GM18909 (cell line): ENCODE measurements around the gene ADARB1.
"Not testable (repeated sequence)": the region's sequence is repeated elsewhere in the genome, so short reads cannot be mapped to it uniquely, and the experiment has no call there.

Experiments used
- ATAC-seq: cut with Tn5 transposase; IDR thresholded peaks from one replicate; pipeline ENCODE4 v1.9.1; 2021; ENCODE audit warnings: mild to moderate bottlenecking; ENCODE audit not compliant: unreplicated experiment, poor library complexity

Gene ADARB1

DNA sequence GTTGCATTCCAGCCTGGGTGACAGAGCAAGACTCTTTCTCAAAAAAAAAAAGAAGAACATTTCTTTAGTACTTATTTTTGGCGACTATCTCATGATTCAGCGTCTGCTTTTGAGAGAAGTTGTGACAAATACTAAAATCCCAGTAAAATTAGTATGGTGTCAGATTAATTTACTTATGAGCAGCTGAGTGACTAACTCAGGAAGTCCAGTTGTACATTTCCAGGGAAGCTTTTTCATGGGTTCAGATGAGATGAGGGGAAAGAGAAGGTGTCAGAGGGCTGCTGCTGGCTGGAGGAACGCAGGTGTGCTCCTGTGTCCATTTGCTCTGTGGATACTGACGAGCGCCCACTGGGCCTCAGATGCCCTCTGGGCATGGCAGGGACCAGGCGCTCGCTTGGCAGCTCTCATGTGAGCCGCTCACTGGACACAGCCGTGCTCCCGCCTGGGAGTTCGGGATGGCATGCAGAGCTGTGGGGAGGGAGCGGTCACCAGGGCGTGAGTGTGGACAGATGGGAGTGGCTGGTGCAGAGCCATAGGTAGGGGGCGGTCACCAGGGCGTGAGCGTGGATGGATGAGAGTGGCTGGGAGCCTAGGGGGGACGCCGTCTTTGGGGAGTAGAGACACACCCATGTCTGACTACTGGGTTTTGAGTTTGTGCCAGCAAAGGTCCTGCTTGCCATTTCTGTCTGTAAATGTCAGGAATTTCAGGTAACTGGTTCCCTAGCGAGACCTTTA is 55.0 kb downstream of the ADARB1 start:
- no peak for ATAC-seq

GRCh38 chr21:45130324-45130774 is 56.0 kb downstream of the ADARB1 start:
- ATAC-seq = no peak

DNA sequence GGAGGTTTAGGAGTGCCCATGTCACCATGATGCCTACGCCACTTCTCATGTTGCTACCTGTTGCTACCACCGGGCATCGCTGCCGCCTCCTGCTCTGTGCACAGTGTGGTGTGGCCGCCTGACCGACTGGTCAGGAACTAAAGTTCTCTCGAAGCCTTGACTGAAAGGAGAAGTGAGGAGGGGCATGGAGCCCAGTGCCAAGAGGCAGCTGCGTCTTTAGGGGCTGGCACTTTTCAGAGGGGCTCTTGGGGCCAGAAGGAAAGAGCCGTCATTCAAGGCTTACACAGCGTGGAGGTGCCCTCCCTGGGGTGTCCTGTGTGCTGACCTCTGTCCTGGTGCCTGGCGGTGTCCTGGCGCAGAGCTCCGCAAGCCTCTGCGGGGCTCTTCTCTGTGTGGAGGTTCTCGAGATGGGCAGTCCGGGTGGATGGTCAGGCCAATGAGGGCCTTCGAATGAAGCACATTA is 57.2 kb downstream of the ADARB1 start:
- ATAC-seq = no peak

- no peak for ATAC-seq
Measured at GRCh38 chr21:45132841-45133573, 58.6 kb downstream of the ADARB1 start.

- ATAC-seq = not testable (repeated sequence)
Measured at GRCh38 chr21:45133574-45134278, 59.3 kb downstream of the ADARB1 start.

GRCh38 chr21:45134279-45135076 is 60.1 kb downstream of the ADARB1 start:
- no peak for ATAC-seq

GRCh38 chr21:45135122-45135521 is 60.7 kb downstream of the ADARB1 start:
- ATAC-seq = no peak

GRCh38 chr21:45135868-45136267 is 61.5 kb downstream of the ADARB1 start:
- no peak for ATAC-seq

DNA sequence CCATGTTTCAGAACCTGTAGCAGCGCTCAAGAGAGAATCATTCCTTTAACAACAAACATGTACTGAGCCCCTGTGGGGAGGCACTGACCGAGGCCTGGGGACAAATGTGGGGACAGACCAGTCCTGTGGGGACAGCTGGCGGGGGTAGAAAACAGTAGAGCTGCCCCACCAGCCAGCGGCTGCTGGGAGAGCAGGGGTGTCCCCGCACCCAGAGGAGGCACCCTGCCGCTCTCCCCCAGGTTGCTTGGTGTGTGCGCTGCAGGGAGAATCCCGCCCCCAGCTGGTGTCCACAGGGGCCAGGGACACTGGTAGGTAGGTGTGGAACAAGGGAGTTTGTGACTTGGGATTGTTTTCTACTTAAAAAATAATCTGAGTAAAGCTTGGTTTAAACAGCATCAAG is 62.1 kb downstream of the ADARB1 start:
- ATAC-seq = no peak

- no peak for ATAC-seq
Measured at GRCh38 chr21:45136927-45137611, 62.7 kb downstream of the ADARB1 start.

DNA sequence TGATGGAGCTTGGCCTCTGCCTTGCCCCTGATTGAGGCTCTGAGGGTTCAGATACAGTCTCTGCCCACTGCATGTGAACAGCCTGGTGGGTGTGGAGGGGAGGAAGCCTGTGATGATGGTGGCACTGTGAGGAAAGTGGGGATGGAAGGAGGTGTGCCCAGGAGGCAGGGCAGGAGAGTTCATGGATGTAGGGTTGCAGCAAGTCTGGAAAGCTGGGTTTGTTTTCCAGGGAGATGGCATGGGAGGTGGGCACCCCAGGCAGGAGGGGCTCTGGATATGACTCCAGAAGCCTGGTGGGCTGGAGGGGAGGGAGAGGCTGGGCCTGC is 63.2 kb downstream of the ADARB1 start:
- no peak for ATAC-seq

DNA sequence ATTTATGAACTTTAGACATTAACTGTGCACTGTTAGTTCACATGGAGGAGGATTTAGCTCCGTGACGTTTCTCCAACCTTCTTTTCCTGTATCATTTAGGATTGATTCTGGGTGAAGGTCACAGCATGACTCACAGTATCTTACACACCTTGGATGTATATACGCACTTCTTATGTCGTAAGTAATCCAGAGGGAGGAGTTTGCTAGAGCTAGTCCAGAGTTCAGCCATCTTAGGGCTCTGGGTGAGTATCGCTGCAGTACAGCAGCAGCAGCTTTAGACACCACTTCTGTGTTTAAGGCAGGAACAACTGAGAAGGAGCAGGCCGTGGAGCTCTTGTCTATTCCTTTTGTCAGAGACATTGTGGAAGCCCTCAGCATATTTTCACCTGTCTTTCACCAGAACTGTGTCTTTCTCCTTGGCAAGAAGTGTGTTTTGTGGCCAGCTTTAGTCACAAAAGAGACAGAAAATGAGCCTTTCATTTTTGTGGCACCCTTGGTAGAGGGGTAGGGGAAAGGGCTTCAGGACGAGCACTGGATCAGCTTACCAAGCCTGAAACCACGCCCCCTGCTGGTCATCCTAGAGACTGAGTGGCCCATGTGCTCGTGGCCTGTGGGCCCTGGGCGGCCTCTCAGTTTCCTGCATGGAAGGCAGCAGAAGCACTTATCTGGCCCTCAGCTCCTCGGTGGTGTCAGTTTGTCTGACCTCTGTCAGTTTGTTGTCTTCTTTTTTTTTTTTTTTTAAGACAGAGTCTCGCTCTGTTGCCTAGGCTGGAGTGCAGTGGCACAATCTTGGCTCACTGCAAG is 64.0 kb downstream of the ADARB1 start:
- ATAC-seq = no peak

- ATAC-seq = not testable (repeated sequence)
Measured at GRCh38 chr21:45139003-45139360, 64.6 kb downstream of the ADARB1 start.

DNA sequence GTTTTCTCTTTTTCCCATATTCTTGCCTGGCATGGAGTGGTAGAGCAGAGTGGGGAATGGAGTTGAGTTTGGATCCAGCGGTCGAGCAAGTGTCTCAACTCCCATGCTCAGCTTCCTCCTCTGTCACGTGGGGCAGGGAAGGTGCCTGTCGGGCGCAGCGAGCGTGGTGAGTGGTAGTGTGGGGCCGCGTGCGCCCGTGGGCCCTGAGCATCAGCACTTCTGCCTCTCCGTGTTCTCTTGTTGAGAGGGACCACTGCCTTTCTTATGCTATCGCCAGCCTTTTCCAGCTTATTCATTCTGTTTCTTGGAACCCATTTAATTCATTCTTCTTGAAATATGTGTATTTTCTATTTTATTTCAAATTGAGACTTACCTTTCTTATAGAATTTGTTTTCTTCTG is 65.1 kb downstream of the ADARB1 start:
- no peak for ATAC-seq

GRCh38 chr21:45140346-45140940 is 66.1 kb downstream of the ADARB1 start:
- ATAC-seq = no peak

- ATAC-seq = not testable (repeated sequence)
Measured at GRCh38 chr21:45140944-45141343, 66.6 kb downstream of the ADARB1 start.

DNA sequence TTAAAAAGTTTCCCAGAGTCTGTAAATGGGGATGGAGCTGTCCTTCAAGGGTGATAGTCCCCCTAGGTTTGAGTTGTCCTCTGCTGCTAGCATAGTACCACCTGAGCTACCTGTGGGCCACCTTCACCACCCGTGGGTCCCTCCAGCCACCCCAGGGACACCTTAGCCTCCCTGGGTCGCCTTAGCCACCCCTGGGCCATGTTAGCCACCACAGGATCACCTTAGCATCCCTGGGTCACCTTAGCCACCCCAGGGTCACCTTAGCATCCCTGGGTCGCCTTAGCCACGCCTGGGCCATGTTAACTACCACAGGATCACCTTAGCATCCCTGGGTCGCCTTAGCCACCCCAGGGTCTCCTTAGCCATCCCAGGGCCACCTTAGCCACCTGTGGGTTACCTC is 67.1 kb downstream of the ADARB1 start:
- ATAC-seq = no peak

DNA sequence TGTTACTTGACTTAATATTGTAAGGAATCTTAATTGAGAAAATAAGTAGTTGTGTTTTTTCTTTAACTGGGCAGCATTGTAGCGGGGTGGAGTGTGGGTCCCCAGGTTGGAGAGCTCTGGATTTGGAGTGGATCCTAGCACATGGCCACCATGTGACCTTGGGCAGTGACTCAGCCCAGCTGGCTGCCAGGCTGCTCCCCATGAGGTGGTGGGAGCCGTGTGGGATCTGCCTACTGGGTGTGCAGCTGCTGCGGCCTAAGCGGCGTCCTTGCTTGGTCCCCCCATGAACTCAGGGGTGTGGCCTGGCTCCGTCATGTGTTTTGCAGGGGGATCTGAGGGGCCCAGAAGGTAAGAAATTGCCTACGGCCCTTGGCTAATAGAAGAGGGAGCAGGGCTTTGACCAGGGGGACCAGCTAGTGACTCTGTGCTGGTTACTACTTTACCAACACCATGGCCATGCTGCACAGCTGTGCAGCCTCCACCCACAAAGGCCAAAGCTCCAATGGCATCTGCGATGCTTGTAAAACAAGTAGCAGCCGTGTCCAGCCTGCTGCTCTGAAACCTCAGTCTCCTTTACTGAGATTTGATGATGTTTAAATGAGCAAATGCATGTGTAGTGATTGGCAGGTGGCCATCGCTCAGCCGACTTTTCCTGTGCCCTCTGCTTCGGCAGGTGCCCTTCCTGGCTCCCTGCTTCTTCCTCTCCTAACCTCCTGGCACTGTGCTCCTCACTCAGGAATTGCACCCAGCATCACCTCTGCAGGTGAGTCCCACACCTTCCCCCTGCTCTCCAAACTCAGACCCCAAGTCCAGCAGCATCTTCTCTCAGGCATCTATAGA is 68.3 kb downstream of the ADARB1 start:
- ATAC-seq = no peak
